ENCODE measurements around the gene GPC5. TPM values are rescaled to one million over a fixed set of nuclear protein-coding genes. Genes with fewer than 3 reads are reported as not detected.

GPC5 gene
- total and polyA plus RNA-seq, 2 donors, result 0.25 to 0.28 TPM

DNA sequence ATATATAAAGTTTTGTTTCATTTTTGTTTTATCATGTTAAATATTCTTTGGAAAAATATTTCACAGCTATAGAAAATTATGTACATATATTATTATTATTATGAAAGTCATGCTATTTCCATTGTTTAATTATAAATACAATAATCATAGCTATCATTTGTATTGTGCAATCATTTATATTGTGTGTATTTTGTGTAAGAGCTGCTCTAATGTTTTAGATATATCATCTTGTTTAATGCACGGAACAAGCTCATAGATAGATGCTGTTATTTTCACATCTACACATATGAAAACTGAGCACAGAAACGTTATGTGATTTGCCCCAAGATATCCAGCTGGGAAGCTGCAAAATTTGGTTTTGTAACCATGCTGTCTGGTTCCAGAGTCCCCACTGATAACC, 111.6 kb downstream of the GPC5 start:
- no peaks in the 10 kb centered on the region for H3K4me1 ChIP-seq (ENCODE audit: control insufficient read depth in 2 of 2, insufficient read depth in 2 of 2, low read length in 2 of 2)
- WGBS, result 87% methylated on average over 2 of the region's 2 CpGs
- DNase-seq (ENCODE audit: low read depth in 6 of 9, low spot score in 9 of 9), result no peak
- no peak overlapping the region for H3K27ac ChIP-seq (ENCODE audit: low read depth in 1 of 2, low read length in 1 of 2)
- H3K9me3 ChIP-seq (ENCODE audit: control insufficient read depth in 2 of 2, insufficient read depth in 1 of 2, low read length in 1 of 2), result no peaks in the 10 kb centered on the region
- H3K27me3 ChIP-seq (ENCODE audit: control insufficient read depth in 2 of 2, insufficient read depth in 1 of 2, low read length in 1 of 2), result no peaks in the 10 kb centered on the region
- no peak overlapping the region for H3K4me3 ChIP-seq (ENCODE audit: low read length in 2 of 2)
- H3K36me3 ChIP-seq (ENCODE audit: control insufficient read depth in 2 of 2, insufficient read depth in 2 of 2, low read length in 1 of 2), result no peaks in the 10 kb centered on the region

GRCh38 chr13:91513790-91514189, 115.4 kb downstream of the GPC5 start:
- Histone ChIP-seq H3K27ac (ENCODE audit: low read depth in 1 of 2, low read length in 1 of 2) (no peak overlapping the region), H3K27me3 (ENCODE audit: control insufficient read depth in 2 of 2, insufficient read depth in 1 of 2, low read length in 1 of 2) (no peaks in the 10 kb centered on the region), H3K4me3 (ENCODE audit: low read length in 2 of 2) (no peak overlapping the region), H3K4me1 (ENCODE audit: control insufficient read depth in 2 of 2, insufficient read depth in 2 of 2, low read length in 2 of 2) (no peaks in the 10 kb centered on the region), H3K36me3 (ENCODE audit: control insufficient read depth in 2 of 2, insufficient read depth in 2 of 2, low read length in 1 of 2) (no peaks in the 10 kb centered on the region), H3K9me3 (ENCODE audit: control insufficient read depth in 2 of 2, insufficient read depth in 1 of 2, low read length in 1 of 2) (peaks cover 0 to 6% of the 10 kb centered on the region in 2 donors)
- 90% methylated on average over 1 of the region's 1 CpG for WGBS
- no peak for DNase-seq (ENCODE audit: low read depth in 6 of 9, low spot score in 9 of 9)

DNA sequence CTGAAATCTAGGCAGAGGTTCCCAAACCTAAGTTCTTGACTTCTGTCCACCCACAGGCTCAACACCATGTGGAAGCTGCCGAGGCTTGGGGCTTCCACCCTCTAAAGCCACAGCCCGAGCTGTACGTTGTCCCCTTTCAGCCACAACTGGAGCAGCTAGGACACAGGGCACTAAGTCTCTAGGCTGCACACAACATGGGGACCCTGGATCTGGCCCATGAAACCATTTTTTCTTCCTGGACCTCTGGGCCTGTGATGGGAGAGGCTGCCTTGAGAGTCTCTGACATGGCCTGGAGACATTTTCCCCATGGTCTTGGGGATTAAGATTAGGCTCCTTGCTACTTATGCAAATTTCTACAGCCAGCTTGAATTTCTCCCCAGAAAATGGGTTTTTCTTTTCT, 118.4 kb downstream of the GPC5 start:
- WGBS, result 90% methylated on average over 3 of the region's 3 CpGs
- Histone ChIP-seq H3K4me1 (ENCODE audit: control insufficient read depth in 2 of 2, insufficient read depth in 2 of 2, low read length in 2 of 2) (no peaks in the 10 kb centered on the region), H3K36me3 (ENCODE audit: control insufficient read depth in 2 of 2, insufficient read depth in 2 of 2, low read length in 1 of 2) (no peaks in the 10 kb centered on the region), H3K27me3 (ENCODE audit: control insufficient read depth in 2 of 2, insufficient read depth in 1 of 2, low read length in 1 of 2) (no peaks in the 10 kb centered on the region), H3K9me3 (ENCODE audit: control insufficient read depth in 2 of 2, insufficient read depth in 1 of 2, low read length in 1 of 2) (peaks cover 0 to 6% of the 10 kb centered on the region in 2 donors), H3K27ac (ENCODE audit: low read depth in 1 of 2, low read length in 1 of 2) (no peak overlapping the region), H3K4me3 (ENCODE audit: low read length in 2 of 2) (no peak overlapping the region)
- no peak for DNase-seq (ENCODE audit: low read depth in 6 of 9, low spot score in 9 of 9)

GRCh38 chr13:91520952-91521351, 122.5 kb downstream of the GPC5 start:
- Histone ChIP-seq H3K27me3 (ENCODE audit: control insufficient read depth in 2 of 2, insufficient read depth in 1 of 2, low read length in 1 of 2) (no peaks in the 10 kb centered on the region), H3K4me1 (ENCODE audit: control insufficient read depth in 2 of 2, insufficient read depth in 2 of 2, low read length in 2 of 2) (no peaks in the 10 kb centered on the region), H3K36me3 (ENCODE audit: control insufficient read depth in 2 of 2, insufficient read depth in 2 of 2, low read length in 1 of 2) (no peaks in the 10 kb centered on the region), H3K4me3 (ENCODE audit: low read length in 2 of 2) (no peak overlapping the region), H3K9me3 (ENCODE audit: control insufficient read depth in 2 of 2, insufficient read depth in 1 of 2, low read length in 1 of 2) (peaks cover 0 to 6% of the 10 kb centered on the region in 2 donors), H3K27ac (ENCODE audit: low read depth in 1 of 2, low read length in 1 of 2) (no peak overlapping the region)
- no peak for DNase-seq (ENCODE audit: low read depth in 6 of 9, low spot score in 9 of 9)

DNA sequence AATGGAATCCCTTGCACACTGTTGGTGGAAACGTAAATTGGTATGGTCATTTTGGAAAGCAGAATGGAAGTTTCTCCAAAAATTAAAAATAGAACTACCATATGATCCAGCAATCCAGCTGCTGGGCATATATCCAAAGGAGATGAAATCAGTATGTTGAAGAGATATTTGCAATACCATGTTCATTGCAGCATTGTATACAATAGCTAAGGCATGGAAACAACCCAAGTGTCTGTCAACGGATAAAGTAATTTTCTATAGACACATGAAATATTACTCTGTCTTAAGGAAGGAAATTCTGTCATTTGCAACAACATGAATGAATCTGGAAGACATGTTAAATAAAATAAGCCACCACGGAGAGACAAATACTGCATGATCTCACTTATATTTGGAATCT, 124.7 kb downstream of the GPC5 start:
- Histone ChIP-seq H3K9me3 (ENCODE audit: control insufficient read depth in 2 of 2, insufficient read depth in 1 of 2, low read length in 1 of 2) (peaks cover 0 to 3% of the 10 kb centered on the region in 2 donors), H3K36me3 (ENCODE audit: control insufficient read depth in 2 of 2, insufficient read depth in 2 of 2, low read length in 1 of 2) (no peaks in the 10 kb centered on the region), H3K27ac (ENCODE audit: low read depth in 1 of 2, low read length in 1 of 2) (no peak overlapping the region), H3K4me1 (ENCODE audit: control insufficient read depth in 2 of 2, insufficient read depth in 2 of 2, low read length in 2 of 2) (no peaks in the 10 kb centered on the region), H3K27me3 (ENCODE audit: control insufficient read depth in 2 of 2, insufficient read depth in 1 of 2, low read length in 1 of 2) (no peaks in the 10 kb centered on the region), H3K4me3 (ENCODE audit: low read length in 2 of 2) (no peak overlapping the region)
- WGBS, result 92% methylated on average over 3 of the region's 3 CpGs
- no peak for DNase-seq (ENCODE audit: low read depth in 6 of 9, low spot score in 9 of 9)

- no peak overlapping the region for H3K4me3 ChIP-seq (ENCODE audit: low read length in 2 of 2)
- H3K27ac ChIP-seq (ENCODE audit: low read depth in 1 of 2, low read length in 1 of 2), result no peak overlapping the region
- no peaks in the 10 kb centered on the region for H3K27me3 ChIP-seq (ENCODE audit: control insufficient read depth in 2 of 2, insufficient read depth in 1 of 2, low read length in 1 of 2)
- H3K4me1 ChIP-seq (ENCODE audit: control insufficient read depth in 2 of 2, insufficient read depth in 2 of 2, low read length in 2 of 2), result no peaks in the 10 kb centered on the region
- H3K9me3 ChIP-seq (ENCODE audit: control insufficient read depth in 2 of 2, insufficient read depth in 1 of 2, low read length in 1 of 2), result peaks cover 0 to 3% of the 10 kb centered on the region in 2 donors
- no peaks in the 10 kb centered on the region for H3K36me3 ChIP-seq (ENCODE audit: control insufficient read depth in 2 of 2, insufficient read depth in 2 of 2, low read length in 1 of 2)
- DNase-seq (ENCODE audit: low read depth in 6 of 9, low spot score in 9 of 9), result no peak
- 95% methylated on average over 3 of the region's 3 CpGs for WGBS
Observed at GRCh38 chr13:91526543-91527033, 128.2 kb downstream of the GPC5 start.

DNA sequence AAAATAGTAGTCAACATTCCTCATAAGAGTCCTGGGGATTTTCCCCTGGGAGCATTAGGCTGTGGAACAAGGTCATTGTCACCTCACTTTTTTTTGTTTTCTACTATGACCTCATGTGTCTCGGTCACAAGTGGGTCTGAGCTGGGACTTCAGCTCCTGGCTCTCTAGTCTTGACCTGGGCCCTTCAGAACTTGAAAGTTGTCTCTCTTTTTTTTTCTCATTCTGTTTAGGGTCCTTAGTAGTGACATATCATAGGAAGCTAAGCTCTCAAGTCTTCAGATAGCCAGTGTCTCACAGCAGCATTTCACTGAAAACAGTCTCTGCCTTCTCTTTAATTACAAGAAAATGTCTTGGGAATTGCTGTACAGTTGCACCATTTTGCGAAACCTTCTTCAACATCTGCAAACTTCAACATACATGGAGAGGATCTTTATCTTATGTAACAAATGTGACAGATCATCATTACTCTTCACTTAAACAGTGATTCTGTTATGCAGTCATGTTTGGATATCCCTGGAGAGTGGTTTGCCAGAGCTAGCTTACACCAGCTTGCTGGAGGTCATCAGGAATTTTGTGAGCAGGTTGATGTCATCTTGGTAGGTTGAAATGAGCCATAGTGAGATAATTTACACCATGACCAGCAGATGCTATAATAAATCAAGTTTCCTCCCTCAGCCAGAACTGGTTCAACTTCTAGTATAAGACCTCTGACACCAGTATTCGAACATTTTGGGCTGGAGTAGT, 131.5 kb downstream of the GPC5 start:
- H3K27ac ChIP-seq (ENCODE audit: low read depth in 1 of 2, low read length in 1 of 2), result no peak overlapping the region
- DNase-seq (ENCODE audit: low read depth in 6 of 9, low spot score in 9 of 9), result no peak
- WGBS, result 94% methylated on average over 3 of the region's 3 CpGs
- no peak overlapping the region for H3K4me3 ChIP-seq (ENCODE audit: low read length in 2 of 2)
- no peaks in the 10 kb centered on the region for H3K4me1 ChIP-seq (ENCODE audit: control insufficient read depth in 2 of 2, insufficient read depth in 2 of 2, low read length in 2 of 2)
- no peaks in the 10 kb centered on the region for H3K36me3 ChIP-seq (ENCODE audit: control insufficient read depth in 2 of 2, insufficient read depth in 2 of 2, low read length in 1 of 2)
- no peaks in the 10 kb centered on the region for H3K27me3 ChIP-seq (ENCODE audit: control insufficient read depth in 2 of 2, insufficient read depth in 1 of 2, low read length in 1 of 2)
- H3K9me3 ChIP-seq (ENCODE audit: control insufficient read depth in 2 of 2, insufficient read depth in 1 of 2, low read length in 1 of 2), result peaks cover 0 to 3% of the 10 kb centered on the region in 2 donors

- H3K4me3 ChIP-seq (ENCODE audit: low read length in 2 of 2), result no peak overlapping the region
- WGBS, result 73% methylated on average over 2 of the region's 2 CpGs
- H3K4me1 ChIP-seq (ENCODE audit: control insufficient read depth in 2 of 2, insufficient read depth in 2 of 2, low read length in 2 of 2), result no peaks in the 10 kb centered on the region
- no peaks in the 10 kb centered on the region for H3K36me3 ChIP-seq (ENCODE audit: control insufficient read depth in 2 of 2, insufficient read depth in 2 of 2, low read length in 1 of 2)
- no peaks in the 10 kb centered on the region for H3K27me3 ChIP-seq (ENCODE audit: control insufficient read depth in 2 of 2, insufficient read depth in 1 of 2, low read length in 1 of 2)
- H3K27ac ChIP-seq (ENCODE audit: low read depth in 1 of 2, low read length in 1 of 2), result no peak overlapping the region
- no peak for DNase-seq (ENCODE audit: low read depth in 6 of 9, low spot score in 9 of 9)
- peaks cover 0 to 3% of the 10 kb centered on the region in 2 donors for H3K9me3 ChIP-seq (ENCODE audit: control insufficient read depth in 2 of 2, insufficient read depth in 1 of 2, low read length in 1 of 2)
Observed at GRCh38 chr13:91531646-91532045, 133.2 kb downstream of the GPC5 start.

DNA sequence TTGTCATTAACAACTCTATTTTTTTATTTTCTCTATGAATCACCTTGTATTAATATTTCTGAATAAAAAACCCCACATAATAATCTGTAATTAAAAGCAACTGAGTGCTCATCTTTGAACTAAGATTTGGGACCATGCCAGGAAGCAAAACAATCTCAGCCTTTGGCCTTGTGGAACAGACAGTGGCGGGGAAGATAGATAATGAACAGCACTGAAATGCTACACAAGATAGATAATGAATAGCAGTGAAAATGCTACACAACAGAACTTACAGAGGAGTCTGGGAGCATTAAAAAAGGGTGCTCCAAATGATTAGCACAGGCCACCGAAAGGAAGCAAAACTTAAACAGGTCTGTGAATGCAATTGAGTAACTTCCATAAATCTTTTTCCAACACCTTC, 134.9 kb downstream of the GPC5 start:
- no peak for DNase-seq (ENCODE audit: low read depth in 6 of 9, low spot score in 9 of 9)
- Histone ChIP-seq H3K27ac (ENCODE audit: low read depth in 1 of 2, low read length in 1 of 2) (no peak overlapping the region), H3K36me3 (ENCODE audit: control insufficient read depth in 2 of 2, insufficient read depth in 2 of 2, low read length in 1 of 2) (no peaks in the 10 kb centered on the region), H3K9me3 (ENCODE audit: control insufficient read depth in 2 of 2, insufficient read depth in 1 of 2, low read length in 1 of 2) (no peaks in the 10 kb centered on the region), H3K27me3 (ENCODE audit: control insufficient read depth in 2 of 2, insufficient read depth in 1 of 2, low read length in 1 of 2) (no peaks in the 10 kb centered on the region), H3K4me3 (ENCODE audit: low read length in 2 of 2) (no peak overlapping the region), H3K4me1 (ENCODE audit: control insufficient read depth in 2 of 2, insufficient read depth in 2 of 2, low read length in 2 of 2) (no peaks in the 10 kb centered on the region)
- 89% methylated on average over 2 of the region's 2 CpGs for WGBS

Data from thymus (tissue), 11 donors.